ENCODE data around the gene UBR1.

The UBR1 gene

DNA sequence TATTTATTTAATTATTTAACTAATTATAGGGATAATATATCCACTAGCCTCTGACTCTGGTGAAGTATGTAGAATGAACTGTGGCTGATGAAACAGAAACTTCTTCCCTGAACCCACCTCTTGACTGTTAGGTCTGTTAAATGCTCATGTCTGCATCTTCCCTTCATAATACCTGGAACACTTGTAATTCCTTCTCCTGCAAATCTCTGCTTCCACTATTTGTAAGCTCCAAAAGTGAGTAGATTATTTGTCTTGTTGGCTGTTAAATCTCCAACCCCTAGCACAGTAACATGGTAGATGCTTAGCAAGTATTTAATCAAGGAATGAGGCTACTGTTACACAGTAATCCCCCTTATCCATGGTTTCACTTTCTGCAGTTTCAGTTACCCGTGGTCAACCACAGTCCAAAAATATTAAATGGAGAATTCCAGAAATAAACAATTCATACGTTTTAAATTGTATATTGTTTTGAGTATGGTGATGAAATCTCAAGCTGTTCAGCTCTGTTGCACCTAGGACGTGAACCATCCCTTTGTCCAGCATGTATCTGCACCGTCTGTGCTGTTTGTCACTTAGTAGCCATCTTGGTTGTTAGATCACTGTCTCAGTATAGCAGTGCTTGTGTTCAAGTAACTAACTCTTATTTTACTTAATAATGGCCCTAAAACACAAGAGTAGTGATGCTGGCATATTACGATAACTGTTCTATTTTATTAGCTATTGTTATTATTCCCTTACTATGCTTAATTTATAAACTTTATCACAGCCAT, 190.9 kb downstream of the UBR1 start:
- no CpG with 5 or more reads among the region's 5 CpGs for WGBS, 2 donors (ENCODE audit: extremely low coverage in 2 of 2, insufficient read length in 2 of 2, insufficient replicate concordance in 1 of 2)
- peaks cover 0 to 3% of the 10 kb centered on the region in 2 donors for H3K9me3 ChIP-seq (replicated peaks in 1 of 2; ENCODE audit: control insufficient read depth in 2 of 2, insufficient read depth in 1 of 2, low read depth in 1 of 2, low read length in 2 of 2)

GRCh38 chr15:42911058-42911592, 194.7 kb downstream of the UBR1 start:
- no peaks in the 10 kb centered on the region for H3K79me1 ChIP-seq (ENCODE audit: low read depth, low read length)
- WGBS, 2 donors (ENCODE audit: extremely low coverage in 2 of 2, insufficient read length in 2 of 2, insufficient replicate concordance in 1 of 2) = no CpG with 5 or more reads among the region's 5 CpGs
- no peak overlapping the region for H2AK5ac ChIP-seq (ENCODE audit: low read depth, low read length)
- no peak overlapping the region for H3K4me2 ChIP-seq (ENCODE audit: insufficient read depth, low read length, poor library complexity, severe bottlenecking)
- no peaks in the 10 kb centered on the region for H3K36me3 ChIP-seq (replicated peaks in 1 of 2; ENCODE audit: control insufficient read depth in 2 of 2, insufficient read depth in 2 of 2, low read length in 2 of 2)
- no peak overlapping the region for H3K18ac ChIP-seq (ENCODE audit: low read length)
- no peak overlapping the region for H2BK5ac ChIP-seq (ENCODE audit: low read length)
- no peak overlapping the region for H2AFZ ChIP-seq (ENCODE audit: low read length)
- peaks cover 0 to 3% of the 10 kb centered on the region in 2 donors for H3K9me3 ChIP-seq (replicated peaks in 1 of 2; ENCODE audit: control insufficient read depth in 2 of 2, insufficient read depth in 1 of 2, low read depth in 1 of 2, low read length in 2 of 2)
- no peaks in the 10 kb centered on the region for H3K27me3 ChIP-seq (ENCODE audit: control insufficient read depth in 3 of 3, insufficient read depth in 3 of 3, low read depth in 1 of 3, low read length in 3 of 3)
- H2BK12ac ChIP-seq (ENCODE audit: low read length) = no peak overlapping the region
- H3K4ac ChIP-seq (ENCODE audit: low read length) = no peak overlapping the region
- H3K4me1 ChIP-seq (ENCODE audit: control insufficient read depth in 2 of 2, insufficient read depth in 1 of 2, low read depth in 1 of 2, low read length in 2 of 2) = no peaks in the 10 kb centered on the region
- no peak overlapping the region for H2BK15ac ChIP-seq (ENCODE audit: low read length)
- no peak overlapping the region for H3K14ac ChIP-seq (ENCODE audit: low read length)
- no peak overlapping the region for H4K91ac ChIP-seq (ENCODE audit: low read depth, low read length, poor library complexity)
- no peak for DNase-seq (ENCODE audit: low spot score)
- no peak overlapping the region for H2BK120ac ChIP-seq (ENCODE audit: low read depth, low read length)
- H3K23ac ChIP-seq (ENCODE audit: low read depth, low read length, poor library complexity) = no peak overlapping the region
- no peak overlapping the region for H4K8ac ChIP-seq (ENCODE audit: low read depth, low read length)
- H3K27ac ChIP-seq (replicated peaks; ENCODE audit: low read length) = no peak overlapping the region
- H3K9ac ChIP-seq (ENCODE audit: low read depth, low read length, poor library complexity) = no peak overlapping the region
- no peak overlapping the region for H3K4me3 ChIP-seq (ENCODE audit: low read length in 2 of 2)

More for the DNA sequence above, 190.9 kb downstream of the UBR1 start:
- Histone ChIP-seq H3K14ac (ENCODE audit: low read length) (no peak overlapping the region), H3K27me3 (ENCODE audit: control insufficient read depth in 3 of 3, insufficient read depth in 3 of 3, low read depth in 1 of 3, low read length in 3 of 3) (no peaks in the 10 kb centered on the region), H2AK5ac (ENCODE audit: low read depth, low read length) (no peak overlapping the region), H4K8ac (ENCODE audit: low read depth, low read length) (no peak overlapping the region), H3K4me3 (ENCODE audit: low read length in 2 of 2) (no peak overlapping the region), H3K4me2 (ENCODE audit: insufficient read depth, low read length, poor library complexity, severe bottlenecking) (no peak overlapping the region), H3K9ac (ENCODE audit: low read depth, low read length, poor library complexity) (no peak overlapping the region), H4K91ac (ENCODE audit: low read depth, low read length, poor library complexity) (no peak overlapping the region), H3K23ac (ENCODE audit: low read depth, low read length, poor library complexity) (no peak overlapping the region), H3K18ac (ENCODE audit: low read length) (no peak overlapping the region), H2BK12ac (ENCODE audit: low read length) (no peak overlapping the region), H3K4ac (ENCODE audit: low read length) (no peak overlapping the region), H3K79me1 (ENCODE audit: low read depth, low read length) (peaks cover under 1% of the 10 kb centered on the region), H3K4me1 (ENCODE audit: control insufficient read depth in 2 of 2, insufficient read depth in 1 of 2, low read depth in 1 of 2, low read length in 2 of 2) (peaks cover 2 to 6% of the 10 kb centered on the region in 2 donors), H2AFZ (ENCODE audit: low read length) (no peak overlapping the region), H3K27ac (replicated peaks; ENCODE audit: low read length) (no peak overlapping the region), H3K36me3 (replicated peaks in 1 of 2; ENCODE audit: control insufficient read depth in 2 of 2, insufficient read depth in 2 of 2, low read length in 2 of 2) (no peaks in the 10 kb centered on the region), H2BK120ac (ENCODE audit: low read depth, low read length) (no peak overlapping the region), H2BK5ac (ENCODE audit: low read length) (no peak overlapping the region), H2BK15ac (ENCODE audit: low read length) (no peak overlapping the region)
- no peak for DNase-seq (ENCODE audit: low spot score)

GRCh38 chr15:42908538-42908937, 197.3 kb downstream of the UBR1 start:
- Histone ChIP-seq H3K4ac (ENCODE audit: low read length) (no peak overlapping the region), H3K9me3 (replicated peaks in 1 of 2; ENCODE audit: control insufficient read depth in 2 of 2, insufficient read depth in 1 of 2, low read depth in 1 of 2, low read length in 2 of 2) (peaks cover 0 to 3% of the 10 kb centered on the region in 2 donors), H3K4me1 (ENCODE audit: control insufficient read depth in 2 of 2, insufficient read depth in 1 of 2, low read depth in 1 of 2, low read length in 2 of 2) (peaks cover 0 to 2% of the 10 kb centered on the region in 2 donors), H2BK15ac (ENCODE audit: low read length) (no peak overlapping the region), H3K4me3 (ENCODE audit: low read length in 2 of 2) (no peak overlapping the region), H3K4me2 (ENCODE audit: insufficient read depth, low read length, poor library complexity, severe bottlenecking) (no peak overlapping the region), H3K27ac (replicated peaks; ENCODE audit: low read length) (no peak overlapping the region), H3K23ac (ENCODE audit: low read depth, low read length, poor library complexity) (no peak overlapping the region), H2BK12ac (ENCODE audit: low read length) (no peak overlapping the region), H3K18ac (ENCODE audit: low read length) (no peak overlapping the region), H3K14ac (ENCODE audit: low read length) (no peak overlapping the region), H2AFZ (ENCODE audit: low read length) (no peak overlapping the region), H3K36me3 (replicated peaks in 1 of 2; ENCODE audit: control insufficient read depth in 2 of 2, insufficient read depth in 2 of 2, low read length in 2 of 2) (no peaks in the 10 kb centered on the region), H2BK5ac (ENCODE audit: low read length) (no peak overlapping the region), H4K8ac (ENCODE audit: low read depth, low read length) (no peak overlapping the region), H2BK120ac (ENCODE audit: low read depth, low read length) (no peak overlapping the region), H3K9ac (ENCODE audit: low read depth, low read length, poor library complexity) (no peak overlapping the region), H3K27me3 (ENCODE audit: control insufficient read depth in 3 of 3, insufficient read depth in 3 of 3, low read depth in 1 of 3, low read length in 3 of 3) (no peaks in the 10 kb centered on the region), H3K79me1 (ENCODE audit: low read depth, low read length) (no peaks in the 10 kb centered on the region), H2AK5ac (ENCODE audit: low read depth, low read length) (no peak overlapping the region), H4K91ac (ENCODE audit: low read depth, low read length, poor library complexity) (no peak overlapping the region)
- WGBS, 2 donors (ENCODE audit: extremely low coverage in 2 of 2, insufficient read length in 2 of 2, insufficient replicate concordance in 1 of 2) = no CpG with 5 or more reads among the region's 2 CpGs
- DNase-seq (ENCODE audit: low spot score) = no peak

DNA sequence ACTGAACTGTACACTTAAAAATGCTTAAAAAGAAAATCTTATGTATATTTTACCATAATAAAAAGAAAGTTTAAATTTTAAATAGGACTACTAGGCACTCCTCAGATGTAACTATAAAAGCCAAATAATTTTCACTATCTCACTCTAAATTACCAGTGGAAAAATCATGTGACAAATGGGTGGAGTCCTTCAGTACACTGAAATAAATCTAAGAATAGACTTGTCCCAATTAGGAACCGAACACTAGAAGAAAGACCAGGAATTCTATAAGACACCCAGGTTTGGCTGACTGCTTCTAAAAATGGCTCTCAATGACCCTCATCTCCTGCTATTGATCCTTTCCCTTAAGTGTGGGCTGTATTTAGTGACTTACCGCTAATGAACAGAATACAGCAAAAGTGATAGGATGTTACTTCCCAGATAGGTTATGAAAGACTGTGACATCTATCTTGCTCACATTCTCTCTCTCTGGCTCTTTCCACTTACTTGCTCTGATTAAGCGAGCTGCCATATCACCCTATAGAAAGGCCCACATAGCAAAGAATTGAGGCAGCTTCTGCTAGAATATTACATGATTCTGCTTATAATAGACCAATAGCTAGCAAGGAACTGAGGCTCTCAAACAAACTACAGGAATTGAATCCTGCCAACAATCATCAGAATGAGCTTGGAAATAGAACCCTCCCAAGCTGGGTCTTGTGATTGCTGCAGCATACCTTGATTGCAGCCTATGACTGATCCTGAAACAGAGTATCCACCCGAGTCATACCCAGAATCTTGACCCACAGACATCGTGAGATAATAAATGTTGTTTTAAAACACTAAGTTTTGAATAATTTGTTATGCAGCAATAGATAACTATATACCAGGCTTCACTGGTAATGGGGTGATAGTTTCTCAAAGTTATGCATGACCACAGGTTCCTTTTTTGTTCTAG, 202.2 kb downstream of the UBR1 start:
- H3K36me3 ChIP-seq (replicated peaks in 1 of 2; ENCODE audit: control insufficient read depth in 2 of 2, insufficient read depth in 2 of 2, low read length in 2 of 2) = no peaks in the 10 kb centered on the region
- H3K18ac ChIP-seq (ENCODE audit: low read length) = no peak overlapping the region
- H3K14ac ChIP-seq (ENCODE audit: low read length) = no peak overlapping the region
- no peaks in the 10 kb centered on the region for H3K9me3 ChIP-seq (replicated peaks in 1 of 2; ENCODE audit: control insufficient read depth in 2 of 2, insufficient read depth in 1 of 2, low read depth in 1 of 2, low read length in 2 of 2)
- DNase-seq (ENCODE audit: low spot score) = no peak
- WGBS, 2 donors (ENCODE audit: extremely low coverage in 2 of 2, insufficient read length in 2 of 2, insufficient replicate concordance in 1 of 2) = no CpG with 5 or more reads among the region's 5 CpGs
- no peak overlapping the region for H3K4me3 ChIP-seq (ENCODE audit: low read length in 2 of 2)
- peaks cover 0 to 3% of the 10 kb centered on the region in 2 donors for H3K4me1 ChIP-seq (ENCODE audit: control insufficient read depth in 2 of 2, insufficient read depth in 1 of 2, low read depth in 1 of 2, low read length in 2 of 2)
- peaks cover 2% of the 10 kb centered on the region for H3K79me1 ChIP-seq (ENCODE audit: low read depth, low read length)
- H3K27ac ChIP-seq (replicated peaks; ENCODE audit: low read length) = no peak overlapping the region
- no peak overlapping the region for H4K8ac ChIP-seq (ENCODE audit: low read depth, low read length)
- H2BK15ac ChIP-seq (ENCODE audit: low read length) = no peak overlapping the region
- no peak overlapping the region for H2BK5ac ChIP-seq (ENCODE audit: low read length)
- no peak overlapping the region for H4K91ac ChIP-seq (ENCODE audit: low read depth, low read length, poor library complexity)
- no peak overlapping the region for H2BK12ac ChIP-seq (ENCODE audit: low read length)
- no peak overlapping the region for H2BK120ac ChIP-seq (ENCODE audit: low read depth, low read length)
- no peaks in the 10 kb centered on the region for H3K27me3 ChIP-seq (ENCODE audit: control insufficient read depth in 3 of 3, insufficient read depth in 3 of 3, low read depth in 1 of 3, low read length in 3 of 3)
- H2AFZ ChIP-seq (ENCODE audit: low read length) = no peak overlapping the region
- H3K23ac ChIP-seq (ENCODE audit: low read depth, low read length, poor library complexity) = no peak overlapping the region
- no peak overlapping the region for H2AK5ac ChIP-seq (ENCODE audit: low read depth, low read length)
- H3K9ac ChIP-seq (ENCODE audit: low read depth, low read length, poor library complexity) = no peak overlapping the region
- no peak overlapping the region for H3K4me2 ChIP-seq (ENCODE audit: insufficient read depth, low read length, poor library complexity, severe bottlenecking)
- H3K4ac ChIP-seq (ENCODE audit: low read length) = no peak overlapping the region
